Body of pancreas (tissue), 4 donors: Measurements from ENCODE around the gene SH3BP4.

Source experiments
- POLR2A ChIP-seq, 3 donors: fragments of 450-650 bp; IDR thresholded peaks; one replicate each; pipeline ENCODE4 v1.6.1; 2016; ENCODE audit warnings: antibody characterized with exemption in 3 of 3, mild to moderate bottlenecking in 2 of 3
- TF ChIP-seq, protein P1 (sequence below), 7 experiments: fragments of 450-650 bp in 4 of 7; fragments of 200-600 bp in 3 of 7; sonication (generic) in 3 of 7; IDR thresholded peaks; one replicate each; pipeline ENCODE4 v1.5.1; 2016 to 2019; ENCODE audit warnings: antibody characterized with exemption in 7 of 7

DNA sequence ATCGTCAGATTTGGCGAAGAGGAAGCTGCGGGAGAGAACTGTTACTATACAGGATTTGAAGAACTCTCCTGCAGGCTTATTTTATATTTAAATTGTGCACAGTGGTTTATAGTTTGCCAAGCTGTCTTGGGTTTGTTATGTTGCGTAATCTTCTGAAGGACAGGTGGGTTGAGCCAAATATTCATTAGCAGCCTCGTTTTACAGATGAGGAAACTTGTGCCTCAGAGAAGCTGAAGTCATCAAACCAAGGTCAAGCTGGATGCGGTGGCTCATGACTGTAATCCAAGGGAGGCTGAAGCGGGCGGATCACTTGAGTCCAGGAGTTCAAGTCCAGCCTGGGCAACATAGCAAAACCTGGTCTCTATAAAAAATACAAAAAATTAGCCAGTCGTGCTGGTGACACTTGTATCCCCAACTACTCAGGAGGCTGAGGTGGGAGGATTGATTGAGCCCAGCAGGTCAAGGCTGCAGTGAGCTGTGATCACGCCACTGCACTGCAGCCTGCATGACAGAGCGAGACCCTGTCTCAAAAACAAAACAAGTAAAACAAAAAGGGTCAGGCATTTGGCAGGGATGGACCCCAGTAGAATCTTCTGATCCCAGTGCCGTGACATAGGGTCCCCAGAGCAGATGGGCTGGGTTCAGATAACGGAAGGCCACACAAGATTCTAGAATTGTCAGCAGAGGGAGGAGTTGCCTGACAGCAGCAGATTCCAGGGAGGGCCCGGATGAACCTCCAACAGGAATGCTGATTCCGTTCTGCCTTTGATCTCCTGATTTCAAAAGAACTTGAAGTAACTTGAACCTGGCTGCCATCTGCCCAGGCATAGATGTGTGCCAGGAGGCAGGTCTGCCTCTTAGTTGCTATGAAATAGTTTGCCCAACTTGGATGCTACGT is 50.6 kb downstream of the SH3BP4 start:
- TF ChIP-seq, protein P1, sequence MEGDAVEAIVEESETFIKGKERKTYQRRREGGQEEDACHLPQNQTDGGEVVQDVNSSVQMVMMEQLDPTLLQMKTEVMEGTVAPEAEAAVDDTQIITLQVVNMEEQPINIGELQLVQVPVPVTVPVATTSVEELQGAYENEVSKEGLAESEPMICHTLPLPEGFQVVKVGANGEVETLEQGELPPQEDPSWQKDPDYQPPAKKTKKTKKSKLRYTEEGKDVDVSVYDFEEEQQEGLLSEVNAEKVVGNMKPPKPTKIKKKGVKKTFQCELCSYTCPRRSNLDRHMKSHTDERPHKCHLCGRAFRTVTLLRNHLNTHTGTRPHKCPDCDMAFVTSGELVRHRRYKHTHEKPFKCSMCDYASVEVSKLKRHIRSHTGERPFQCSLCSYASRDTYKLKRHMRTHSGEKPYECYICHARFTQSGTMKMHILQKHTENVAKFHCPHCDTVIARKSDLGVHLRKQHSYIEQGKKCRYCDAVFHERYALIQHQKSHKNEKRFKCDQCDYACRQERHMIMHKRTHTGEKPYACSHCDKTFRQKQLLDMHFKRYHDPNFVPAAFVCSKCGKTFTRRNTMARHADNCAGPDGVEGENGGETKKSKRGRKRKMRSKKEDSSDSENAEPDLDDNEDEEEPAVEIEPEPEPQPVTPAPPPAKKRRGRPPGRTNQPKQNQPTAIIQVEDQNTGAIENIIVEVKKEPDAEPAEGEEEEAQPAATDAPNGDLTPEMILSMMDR (IDR thresholded peaks at IDR 0.05): peak in 2 of 7 experiments; percentile 10 to 21
- TF ChIP-seq POLR2A (IDR thresholded peaks at IDR 0.05): peak in 1 of 3 donors; percentile 4
